CD4-positive, alpha-beta T cell treated with Interleukin-6 at 100 ng/mL for 8 hours (primary cell): Measurements from ENCODE around the gene TCTN1.
"Not testable (repeated sequence)": the region's sequence is repeated elsewhere in the genome, so short reads cannot be mapped to it uniquely, and the experiment has no call there.

Source experiments
- DNase-seq: peaks from one replicate; pipeline ENCODE4 v3.0.0-alpha.2; 2020; ENCODE audit warnings: mixed read lengths, low spot score

Gene TCTN1

GRCh38 chr12:110585231-110585799 lies 28.6 kb upstream of the TCTN1 start:
- peak; percentile 74 for DNase-seq

GRCh38 chr12:110587102-110587501 lies 26.8 kb upstream of the TCTN1 start:
- DNase-seq: not testable (repeated sequence)

- no peak for DNase-seq
Observed at GRCh38 chr12:110590059-110590458, 23.9 kb upstream of the TCTN1 start.

GRCh38 chr12:110590806-110591326 lies 23.1 kb upstream of the TCTN1 start:
- peak; percentile 62 for DNase-seq

GRCh38 chr12:110591451-110592051 lies 22.4 kb upstream of the TCTN1 start:
- no peak for DNase-seq

- no peak for DNase-seq
Observed at GRCh38 chr12:110592078-110592477, 21.9 kb upstream of the TCTN1 start.

- DNase-seq: not testable (repeated sequence)
Observed at GRCh38 chr12:110592919-110593318, 21.0 kb upstream of the TCTN1 start.

- no peak for DNase-seq
Observed at GRCh38 chr12:110597885-110598284, 16.0 kb upstream of the TCTN1 start.

GRCh38 chr12:110599334-110599733 lies 14.6 kb upstream of the TCTN1 start:
- no peak for DNase-seq

- peak; percentile 60 for DNase-seq
Observed at GRCh38 chr12:110600254-110600653, 13.7 kb upstream of the TCTN1 start.

- DNase-seq: peak; percentile 62
Observed at GRCh38 chr12:110602085-110602814, 11.7 kb upstream of the TCTN1 start.

GRCh38 chr12:110606253-110606611 lies 7.7 kb upstream of the TCTN1 start:
- no peak for DNase-seq

GRCh38 chr12:110613071-110613770 lies 708 bp upstream of the TCTN1 start:
- DNase-seq: no peak

GRCh38 chr12:110615171-110615570 lies 1.2 kb downstream of the TCTN1 start:
- DNase-seq: no peak

GRCh38 chr12:110616471-110617115 lies 2.7 kb downstream of the TCTN1 start:
- DNase-seq: no peak

- no peak for DNase-seq
Observed at GRCh38 chr12:110619534-110619953, 5.6 kb downstream of the TCTN1 start.

GRCh38 chr12:110622582-110622981 lies 8.7 kb downstream of the TCTN1 start:
- no peak for DNase-seq

GRCh38 chr12:110627500-110628195 lies 13.7 kb downstream of the TCTN1 start:
- DNase-seq: no peak

- DNase-seq: no peak
Observed at GRCh38 chr12:110635055-110635454, 21.1 kb downstream of the TCTN1 start.

GRCh38 chr12:110636516-110636915 lies 22.6 kb downstream of the TCTN1 start:
- DNase-seq: no peak

- no peak for DNase-seq
Observed at GRCh38 chr12:110637869-110638441, 24.0 kb downstream of the TCTN1 start.
